SU-DHL-6 (cell line): ENCODE measurements around the gene HNRNPLL.

Experiments used
- CTCF ChIP-seq: fragments of 200-600 bp; sonication (generic); IDR thresholded peaks from one replicate; pipeline ENCODE4 v1.5.1; 2017; ENCODE audit warnings: antibody characterized with exemption, mild to moderate bottlenecking, low read length, moderate library complexity; ENCODE audit not compliant: insufficient read depth, poor library complexity, severe bottlenecking
- EZH2phosphoT487 ChIP-seq: fragments of 200-600 bp; sonication (generic), shearing (Covaris generic); conservative IDR thresholded peaks from 2 replicates; pipeline ENCODE4 v1.6.1; 2018; ENCODE audit warnings: mild to moderate bottlenecking, antibody characterized with exemption, low read length, moderate library complexity, mixed read lengths

GRCh38 chr2:38512211-38512610, 90.5 kb downstream of the HNRNPLL start:
- TF ChIP-seq CTCF, result no peak
- no peak for TF ChIP-seq EZH2phosphoT487
